Karpas-422 (cell line): ENCODE results near the gene PLAGL1. TPM values are rescaled to one million over a fixed set of nuclear protein-coding genes. Genes with fewer than 3 reads are reported as not detected.
"Not testable (repeated sequence)": the region's sequence is repeated elsewhere in the genome, so short reads cannot be mapped to it uniquely, and the experiment has no call there.

ENCODE experiments used
- DNase-seq: peaks from one replicate; pipeline ENCODE4 v3.0.0-alpha.2; 2015
- H2AFZ ChIP-seq: fragments of 200-600 bp; sonication (generic); 2 replicates; pipeline ENCODE4 v1.6.1; 2014; ENCODE audit warnings: antibody characterized with exemption, low read length, mixed read lengths
- H3K27ac ChIP-seq: fragments of 200-600 bp; sonication (generic); 2 replicates; pipeline ENCODE4 v1.5.1; 2014; ENCODE audit warnings: mild to moderate bottlenecking, low read length, moderate library complexity
- H3K27me3 ChIP-seq: fragments of 200-600 bp; sonication (generic); 2 replicates; pipeline ENCODE4 v1.6.1; 2014; ENCODE audit warnings: low read length, mixed read lengths
- H3K36me3 ChIP-seq: fragments of 200-600 bp; sonication (generic); 2 replicates; pipeline ENCODE4 v1.6.1; 2014; ENCODE audit warnings: low read length, mixed read lengths; ENCODE audit not compliant: insufficient read depth
- H3K4me1 ChIP-seq: fragments of 200-600 bp; sonication (generic); 2 replicates; pipeline ENCODE4 v1.6.1; 2014; ENCODE audit warnings: mild to moderate bottlenecking, low read length, mixed read lengths
- H3K4me2 ChIP-seq: fragments of 200-600 bp; sonication (generic); 2 replicates; pipeline ENCODE4 v1.6.1; 2014; ENCODE audit warnings: low read length, low read depth, mild to moderate bottlenecking; ENCODE audit not compliant: poor library complexity, severe bottlenecking
- H3K4me3 ChIP-seq: fragments of 200-600 bp; sonication (generic); 2 replicates; pipeline ENCODE4 v1.5.1; 2014; ENCODE audit warnings: mild to moderate bottlenecking, antibody characterized with exemption, low read length, mixed read lengths
- H3K79me2 ChIP-seq: fragments of 200-600 bp; sonication (generic); 2 replicates; pipeline ENCODE4 v1.6.1; 2014; ENCODE audit warnings: mild to moderate bottlenecking, low read length, mixed read lengths
- H3K9ac ChIP-seq: fragments of 200-600 bp; sonication (generic); 2 replicates; pipeline ENCODE4 v1.6.0; 2014; ENCODE audit warnings: low read length
- H3K9me2 ChIP-seq: fragments of 200-600 bp; sonication (generic), shearing (Covaris generic); replicated peaks from 2 replicates; pipeline ENCODE4 v1.6.0; 2014; ENCODE audit warnings: mild to moderate bottlenecking, low read length, moderate library complexity; ENCODE audit not compliant: insufficient read depth
- H3K9me3 ChIP-seq: fragments of 300-700, 200-600 bp; sonication (generic); 2 replicates; pipeline ENCODE4 v1.6.1; 2014; ENCODE audit warnings: low read length, mixed read lengths
- H4K20me1 ChIP-seq: fragments of 200-600 bp; sonication (generic); 2 replicates; pipeline ENCODE4 v1.6.1; 2014; ENCODE audit warnings: mild to moderate bottlenecking, antibody characterized with exemption, low read length, low read depth; ENCODE audit not compliant: insufficient read depth
- total RNA-seq: library from RNA; depleted of rRNA; stranded (reverse); fragments of >200 nt; shearing (Covaris generic); gene quantifications from 2 replicates; pipeline ENCODE4 v1.2.3, GENCODE V29; 2014; ENCODE audit warnings: low replicate concordance; rRNA removed

PLAGL1 gene
- 4.7 and 6.5 TPM in 2 replicates for total RNA-seq

DNA sequence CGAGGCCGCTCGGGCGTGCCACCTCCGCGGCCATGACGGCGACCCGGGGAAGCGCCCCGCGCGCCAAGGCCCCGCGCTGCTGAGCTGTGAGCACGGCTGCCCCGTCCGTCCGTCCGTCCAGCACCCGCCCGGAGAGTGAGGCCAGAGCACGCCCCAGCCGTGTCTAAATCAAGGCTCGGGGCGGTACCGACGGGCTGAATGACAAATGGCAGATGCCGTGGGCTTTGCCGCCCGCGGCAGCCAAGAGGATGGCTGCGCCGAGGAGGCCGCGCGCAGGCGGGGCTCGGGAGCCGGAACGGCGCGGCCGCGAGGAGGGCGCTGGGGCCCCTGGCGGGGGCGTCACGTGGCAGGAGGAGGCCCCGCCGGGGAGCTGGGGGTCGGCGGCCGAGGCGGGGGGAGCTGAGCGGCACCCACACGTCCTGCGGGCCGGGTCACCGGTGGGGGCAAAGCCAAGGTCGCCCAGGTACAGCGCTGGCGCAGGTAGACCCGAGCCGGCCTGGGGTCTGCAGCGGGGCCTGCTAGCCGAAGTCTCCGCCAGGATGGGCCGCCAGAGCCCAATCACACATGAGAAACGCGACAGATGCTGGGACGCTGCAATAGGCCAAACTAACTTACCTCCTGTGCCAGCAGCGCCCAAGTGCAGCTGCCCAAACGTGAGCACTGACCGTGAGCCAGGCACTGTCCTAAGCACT, at the start of gene PLAGL1:
TSS of gene PLAGL1 (minus strand) at position 140 of the 692 bp plus-strand sequence. CDS start 60,123 bp downstream, outside the sequence.
- Histone ChIP-seq H3K79me2 (no peaks in the 10 kb centered on the region), H3K9me3 (no peaks in the 10 kb centered on the region), H4K20me1 (no peaks in the 10 kb centered on the region), H3K9ac (no peak within 1 kb of the TSS), H3K4me2 (no peak within 1 kb of the TSS), H3K27ac (no peak within 1 kb of the TSS), H3K27me3 (no peaks in the 10 kb centered on the region), H3K4me1 (no peaks in the 10 kb centered on the region), H3K36me3 (no peaks in the 10 kb centered on the region), H3K9me2 (no peaks in the 10 kb centered on the region), H2AFZ (no peak within 1 kb of the TSS), H3K4me3 (no peak within 1 kb of the TSS)
- no peak for DNase-seq

GRCh38 chr6:144055121-144055931, 47.3 kb upstream of the PLAGL1 start:
- Histone ChIP-seq H3K9ac (no peak overlapping the region), H3K27ac (no peak overlapping the region), H3K27me3 (peaks cover 3% of the 10 kb centered on the region; the same call in 1 of the 2 replicates), H3K4me1 (peaks cover 7% of the 10 kb centered on the region), H3K9me3 (no peaks in the 10 kb centered on the region), H2AFZ (no peak overlapping the region), H3K4me3 (no peak overlapping the region), H3K36me3 (no peaks in the 10 kb centered on the region), H3K79me2 (no peaks in the 10 kb centered on the region), H3K9me2 (no peaks in the 10 kb centered on the region), H4K20me1 (no peaks in the 10 kb centered on the region), H3K4me2 (no peak overlapping the region)
- no peak for DNase-seq

- H3K9me3 ChIP-seq, result no peaks in the 10 kb centered on the region
- no peak overlapping the region for H3K4me2 ChIP-seq
- H2AFZ ChIP-seq, result no peak overlapping the region
- H4K20me1 ChIP-seq, result no peaks in the 10 kb centered on the region
- H3K36me3 ChIP-seq, result no peaks in the 10 kb centered on the region
- no peak overlapping the region for H3K4me3 ChIP-seq
- no peak overlapping the region for H3K27ac ChIP-seq
- H3K27me3 ChIP-seq, result peaks cover 3% of the 10 kb centered on the region; the same call in 1 of the 2 replicates
- H3K79me2 ChIP-seq, result no peaks in the 10 kb centered on the region
- H3K4me1 ChIP-seq, result peaks cover 7% of the 10 kb centered on the region
- no peak overlapping the region for H3K9ac ChIP-seq
- H3K9me2 ChIP-seq, result no peaks in the 10 kb centered on the region
- no peak for DNase-seq
These were observed 45.5 kb upstream of the PLAGL1 start for GRCh38 chr6:144053601-144054000.

GRCh38 chr6:144052488-144052887, 44.4 kb upstream of the PLAGL1 start:
- H2AFZ ChIP-seq, result no peak overlapping the region
- H3K9me2 ChIP-seq, result no peaks in the 10 kb centered on the region
- H3K27me3 ChIP-seq, result peaks cover 3% of the 10 kb centered on the region; the same call in 1 of the 2 replicates
- no peaks in the 10 kb centered on the region for H3K9me3 ChIP-seq
- no peaks in the 10 kb centered on the region for H3K36me3 ChIP-seq
- H3K27ac ChIP-seq, result no peak overlapping the region
- peaks cover 2% of the 10 kb centered on the region for H3K4me1 ChIP-seq
- H4K20me1 ChIP-seq, result no peaks in the 10 kb centered on the region
- no peak overlapping the region for H3K4me2 ChIP-seq
- H3K4me3 ChIP-seq, result no peak overlapping the region
- DNase-seq, result no peak
- H3K79me2 ChIP-seq, result no peaks in the 10 kb centered on the region
- H3K9ac ChIP-seq, result no peak overlapping the region

DNA sequence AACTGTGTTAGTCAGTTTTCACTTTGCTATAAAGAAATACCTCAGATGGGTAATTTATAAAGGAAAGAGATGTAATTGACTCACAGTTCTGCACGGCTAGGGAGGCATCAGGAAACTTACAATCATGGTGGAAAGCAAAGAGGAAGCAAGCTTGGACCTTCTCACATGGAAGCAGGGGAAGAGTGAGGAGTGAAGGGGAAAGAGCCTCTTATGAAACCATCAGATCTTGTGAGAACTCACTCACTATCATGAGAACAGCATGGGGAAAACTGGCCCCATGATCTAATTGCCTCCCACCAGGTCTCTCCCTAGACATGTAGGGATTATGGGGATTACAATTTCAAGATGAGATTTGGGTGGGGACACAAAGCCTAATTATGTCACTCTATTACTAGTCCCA, 41.3 kb upstream of the PLAGL1 start:
- Histone ChIP-seq H3K27ac (no peak overlapping the region), H3K9me2 (no peaks in the 10 kb centered on the region), H3K79me2 (no peaks in the 10 kb centered on the region), H3K9me3 (no peaks in the 10 kb centered on the region), H3K4me2 (no peak overlapping the region), H2AFZ (no peak overlapping the region), H3K4me3 (no peak overlapping the region), H3K4me1 (no peaks in the 10 kb centered on the region), H3K36me3 (no peaks in the 10 kb centered on the region), H3K9ac (no peak overlapping the region), H4K20me1 (no peaks in the 10 kb centered on the region), H3K27me3 (peaks cover 3% of the 10 kb centered on the region; the same call in 1 of the 2 replicates)
- no peak for DNase-seq

GRCh38 chr6:144047688-144048087, 39.6 kb upstream of the PLAGL1 start:
- no peak for DNase-seq
- Histone ChIP-seq H3K4me2 (no peak overlapping the region), H3K27ac (no peak overlapping the region), H3K9me3 (no peaks in the 10 kb centered on the region), H2AFZ (no peak overlapping the region), H3K4me3 (no peak overlapping the region), H4K20me1 (no peaks in the 10 kb centered on the region), H3K36me3 (no peaks in the 10 kb centered on the region), H3K9ac (no peak overlapping the region), H3K9me2 (no peaks in the 10 kb centered on the region), H3K4me1 (no peaks in the 10 kb centered on the region), H3K79me2 (no peaks in the 10 kb centered on the region), H3K27me3 (peaks cover 3% of the 10 kb centered on the region; the same call in 1 of the 2 replicates)

- H3K4me2 ChIP-seq, result not testable (repeated sequence)
These were observed 38.6 kb upstream of the PLAGL1 start for GRCh38 chr6:144046672-144047071.

DNA sequence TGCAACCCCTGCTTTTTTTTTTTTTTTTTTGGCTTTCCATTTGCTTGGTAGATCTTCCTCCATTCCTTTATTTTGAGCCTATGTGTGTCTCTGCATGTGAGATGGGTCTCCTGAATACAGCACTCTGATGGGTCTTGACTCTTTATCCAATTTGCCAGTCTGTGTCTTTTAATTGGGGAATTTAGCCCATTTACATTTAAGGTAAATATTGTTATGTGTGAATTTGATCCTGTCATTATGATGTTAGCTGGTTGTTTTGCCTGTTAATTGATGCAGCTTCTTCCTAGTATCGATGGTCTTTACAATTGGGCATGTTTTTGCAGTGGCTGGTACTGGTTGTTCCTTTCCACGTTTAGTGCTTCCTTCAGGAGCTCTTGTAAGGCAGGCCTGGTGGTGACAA, 36.9 kb upstream of the PLAGL1 start:
- H3K9ac ChIP-seq, H3K36me3 ChIP-seq, H3K79me2 ChIP-seq: not testable (repeated sequence)

More at GRCh38 chr6:144046672-144047071, 38.6 kb upstream of the PLAGL1 start:
- H3K36me3 ChIP-seq, H3K27ac ChIP-seq, H3K4me3 ChIP-seq, H2AFZ ChIP-seq, H4K20me1 ChIP-seq, DNase-seq, H3K79me2 ChIP-seq, H3K9me3 ChIP-seq, H3K9me2 ChIP-seq, H3K27me3 ChIP-seq, H3K9ac ChIP-seq, H3K4me1 ChIP-seq: not testable (repeated sequence)

More for the DNA sequence above, 36.9 kb upstream of the PLAGL1 start:
- not testable (repeated sequence) for DNase-seq, H3K4me2 ChIP-seq, H2AFZ ChIP-seq, H3K27ac ChIP-seq, H3K9me3 ChIP-seq, H3K27me3 ChIP-seq, H4K20me1 ChIP-seq, H3K4me1 ChIP-seq, H3K9me2 ChIP-seq, H3K4me3 ChIP-seq
